Testis (tissue), 2 donors: ENCODE data around the gene ERC2.

Source experiments
- POLR2A ChIP-seq: fragments of 450-650 bp; IDR thresholded peaks from one replicate; pipeline ENCODE4 v1.6.1; 2017; ENCODE audit warnings: antibody characterized with exemption, mild to moderate bottlenecking, moderate library complexity
- TF ChIP-seq, protein P1 (sequence below), 3 experiments: fragments of 450-650 bp in 2 of 3; fragments of 200-600 bp in 1 of 3; sonication (generic) in 1 of 3; IDR thresholded peaks; one replicate each; pipeline ENCODE4 v1.5.1; 2016 to 2019; ENCODE audit warnings: antibody characterized with exemption in 3 of 3, mild to moderate bottlenecking in 2 of 3, moderate library complexity in 1 of 3

DNA sequence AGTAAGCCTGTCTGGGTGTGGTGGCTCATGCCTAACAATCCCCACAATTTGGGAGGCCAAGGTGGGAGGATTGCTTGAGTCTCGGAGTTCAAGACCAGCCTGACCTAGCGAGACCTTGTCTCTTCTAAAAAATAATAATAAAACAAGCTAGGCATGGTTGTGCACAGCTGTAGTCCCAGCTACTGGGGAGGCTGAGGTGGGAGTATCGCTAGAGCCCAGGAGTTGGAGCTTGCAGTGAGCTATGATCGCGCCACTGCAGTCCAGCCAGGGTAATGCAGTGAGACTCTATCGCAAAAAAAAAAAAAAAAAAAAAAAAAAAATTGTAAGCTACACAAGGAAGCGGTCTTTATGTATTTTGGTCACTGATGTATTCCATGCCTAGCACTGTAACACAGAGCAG, 738.7 kb downstream of the ERC2 start:
- TF ChIP-seq, protein P1, sequence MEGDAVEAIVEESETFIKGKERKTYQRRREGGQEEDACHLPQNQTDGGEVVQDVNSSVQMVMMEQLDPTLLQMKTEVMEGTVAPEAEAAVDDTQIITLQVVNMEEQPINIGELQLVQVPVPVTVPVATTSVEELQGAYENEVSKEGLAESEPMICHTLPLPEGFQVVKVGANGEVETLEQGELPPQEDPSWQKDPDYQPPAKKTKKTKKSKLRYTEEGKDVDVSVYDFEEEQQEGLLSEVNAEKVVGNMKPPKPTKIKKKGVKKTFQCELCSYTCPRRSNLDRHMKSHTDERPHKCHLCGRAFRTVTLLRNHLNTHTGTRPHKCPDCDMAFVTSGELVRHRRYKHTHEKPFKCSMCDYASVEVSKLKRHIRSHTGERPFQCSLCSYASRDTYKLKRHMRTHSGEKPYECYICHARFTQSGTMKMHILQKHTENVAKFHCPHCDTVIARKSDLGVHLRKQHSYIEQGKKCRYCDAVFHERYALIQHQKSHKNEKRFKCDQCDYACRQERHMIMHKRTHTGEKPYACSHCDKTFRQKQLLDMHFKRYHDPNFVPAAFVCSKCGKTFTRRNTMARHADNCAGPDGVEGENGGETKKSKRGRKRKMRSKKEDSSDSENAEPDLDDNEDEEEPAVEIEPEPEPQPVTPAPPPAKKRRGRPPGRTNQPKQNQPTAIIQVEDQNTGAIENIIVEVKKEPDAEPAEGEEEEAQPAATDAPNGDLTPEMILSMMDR (IDR thresholded peaks at IDR 0.05), result no peak
- no peak for TF ChIP-seq POLR2A
